DND-41 (cell line): ENCODE measurements around the gene TMC7.

Experiments used
- ATAC-seq: fragments of 200-7000 bp; cut with Tn5 transposase; 3 replicates; pipeline ENCODE4 v1.9.1; 2021; ENCODE audit warnings: low read depth; ENCODE audit not compliant: insufficient read depth
- DNase-seq: peaks from one replicate; pipeline ENCODE4 v3.0.0-alpha.2; 2020
- H2AFZ ChIP-seq: 2 replicates; pipeline ENCODE4 v1.6.0; 2012; ENCODE audit warnings: low read depth, low read length
- H3K27ac ChIP-seq: 2 replicates; pipeline ENCODE4 v1.5.1; 2012; ENCODE audit warnings: low read length, inconsistent platforms
- H3K27me3 ChIP-seq: fragments of 200-600 bp; sonication (generic); 2 replicates; pipeline ENCODE4 v1.6.0; 2012; ENCODE audit warnings: low read length, mild to moderate bottlenecking, inconsistent platforms; ENCODE audit not compliant: insufficient read depth, poor library complexity
- H3K36me3 ChIP-seq: 2 replicates; pipeline ENCODE4 v1.5.1; 2012; ENCODE audit warnings: low read length, inconsistent platforms; ENCODE audit not compliant: insufficient read depth
- H3K4me1 ChIP-seq: 2 replicates; pipeline ENCODE4 v1.5.1; 2012; ENCODE audit warnings: mild to moderate bottlenecking, low read length; ENCODE audit not compliant: insufficient read depth
- H3K4me2 ChIP-seq: 2 replicates; pipeline ENCODE4 v1.6.0; 2012; ENCODE audit warnings: mild to moderate bottlenecking, moderate library complexity, low read length, inconsistent platforms; ENCODE audit not compliant: insufficient read depth
- H3K4me3 ChIP-seq, 2 experiments: fragments of 200-600 bp in 1 of 2; shearing (Covaris generic) in 1 of 2; 2 replicates each; pipeline ENCODE4 v1.5.1; 2012 to 2016; ENCODE audit warnings: inconsistent platforms in 2 of 2, low read length in 2 of 2, mild to moderate bottlenecking in 2 of 2, low read depth in 1 of 2, moderate library complexity in 1 of 2
- H3K79me2 ChIP-seq: 2 replicates; pipeline ENCODE4 v1.6.0; 2012; ENCODE audit warnings: low read length, inconsistent platforms; ENCODE audit not compliant: insufficient read depth
- H3K9ac ChIP-seq: 2 replicates; pipeline ENCODE4 v1.6.0; 2012; ENCODE audit warnings: low read depth, mild to moderate bottlenecking, inconsistent platforms, low read length, moderate library complexity
- H3K9me3 ChIP-seq: 2 replicates; pipeline ENCODE4 v1.5.1; 2012; ENCODE audit warnings: low read length, moderate library complexity, mild to moderate bottlenecking, inconsistent platforms; ENCODE audit not compliant: insufficient read depth, severe bottlenecking
- H4K20me1 ChIP-seq: 2 replicates; pipeline ENCODE4 v1.6.0; 2012; ENCODE audit warnings: low read length; ENCODE audit not compliant: insufficient read depth
- EZH2 ChIP-seq: IDR thresholded peaks from 3 replicates; pipeline ENCODE4 v1.6.1; 2012; ENCODE audit warnings: borderline replicate concordance, low read depth, mild to moderate bottlenecking, moderate library complexity, low read length, inconsistent platforms; ENCODE audit not compliant: severe bottlenecking
- TF ChIP-seq, protein P1 (sequence below): IDR thresholded peaks from 2 replicates; pipeline ENCODE4 v1.5.1; 2012; ENCODE audit warnings: borderline replicate concordance, low read length, moderate library complexity, mild to moderate bottlenecking; ENCODE audit not compliant: poor library complexity, severe bottlenecking; ENCODE audit errors: extremely low read depth

Gene TMC7

DNA sequence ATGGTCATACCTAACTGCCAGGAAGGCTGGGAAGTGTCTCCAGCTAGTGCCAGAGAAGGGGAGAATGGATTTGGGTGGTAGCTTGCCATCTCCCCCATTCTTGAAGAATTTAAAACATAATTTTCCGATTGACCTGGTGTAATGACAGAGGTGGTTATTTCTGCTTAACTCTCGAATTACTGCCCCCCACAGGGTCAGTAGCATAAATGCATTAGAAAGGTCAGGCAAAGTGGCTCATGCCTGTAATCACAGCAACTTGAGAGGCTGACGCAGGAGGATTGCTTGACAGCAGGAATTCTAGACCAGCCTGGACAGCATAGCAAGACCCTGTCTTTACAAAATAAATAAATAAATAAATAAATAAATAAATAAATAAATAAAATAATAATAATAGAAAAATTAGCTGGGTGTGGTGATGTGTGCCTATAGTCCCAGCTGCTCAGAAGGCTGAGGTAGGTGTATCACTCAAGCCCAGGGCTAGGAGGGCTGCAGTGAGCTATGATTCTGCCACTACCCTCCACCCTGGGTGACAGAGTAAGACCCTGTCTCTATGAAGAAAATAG is 27.5 kb downstream of the TMC7 start:
- Histone ChIP-seq H3K79me2 (no peaks in the 10 kb centered on the region), H3K4me3 (no peak overlapping the region), H3K9ac (no peak overlapping the region), H3K4me2 (no peak overlapping the region), H3K9me3 (peaks cover 2% of the 10 kb centered on the region), H3K36me3 (no peaks in the 10 kb centered on the region), H2AFZ (no peak overlapping the region), H3K27me3 (no peaks in the 10 kb centered on the region), H3K27ac (no peak overlapping the region), H3K4me1 (no peaks in the 10 kb centered on the region), H4K20me1 (no peaks in the 10 kb centered on the region)
- DNase-seq: no peak
- TF ChIP-seq, protein P1, sequence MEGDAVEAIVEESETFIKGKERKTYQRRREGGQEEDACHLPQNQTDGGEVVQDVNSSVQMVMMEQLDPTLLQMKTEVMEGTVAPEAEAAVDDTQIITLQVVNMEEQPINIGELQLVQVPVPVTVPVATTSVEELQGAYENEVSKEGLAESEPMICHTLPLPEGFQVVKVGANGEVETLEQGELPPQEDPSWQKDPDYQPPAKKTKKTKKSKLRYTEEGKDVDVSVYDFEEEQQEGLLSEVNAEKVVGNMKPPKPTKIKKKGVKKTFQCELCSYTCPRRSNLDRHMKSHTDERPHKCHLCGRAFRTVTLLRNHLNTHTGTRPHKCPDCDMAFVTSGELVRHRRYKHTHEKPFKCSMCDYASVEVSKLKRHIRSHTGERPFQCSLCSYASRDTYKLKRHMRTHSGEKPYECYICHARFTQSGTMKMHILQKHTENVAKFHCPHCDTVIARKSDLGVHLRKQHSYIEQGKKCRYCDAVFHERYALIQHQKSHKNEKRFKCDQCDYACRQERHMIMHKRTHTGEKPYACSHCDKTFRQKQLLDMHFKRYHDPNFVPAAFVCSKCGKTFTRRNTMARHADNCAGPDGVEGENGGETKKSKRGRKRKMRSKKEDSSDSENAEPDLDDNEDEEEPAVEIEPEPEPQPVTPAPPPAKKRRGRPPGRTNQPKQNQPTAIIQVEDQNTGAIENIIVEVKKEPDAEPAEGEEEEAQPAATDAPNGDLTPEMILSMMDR: no peak
- TF ChIP-seq EZH2: no peak
- no peak for ATAC-seq

DNA sequence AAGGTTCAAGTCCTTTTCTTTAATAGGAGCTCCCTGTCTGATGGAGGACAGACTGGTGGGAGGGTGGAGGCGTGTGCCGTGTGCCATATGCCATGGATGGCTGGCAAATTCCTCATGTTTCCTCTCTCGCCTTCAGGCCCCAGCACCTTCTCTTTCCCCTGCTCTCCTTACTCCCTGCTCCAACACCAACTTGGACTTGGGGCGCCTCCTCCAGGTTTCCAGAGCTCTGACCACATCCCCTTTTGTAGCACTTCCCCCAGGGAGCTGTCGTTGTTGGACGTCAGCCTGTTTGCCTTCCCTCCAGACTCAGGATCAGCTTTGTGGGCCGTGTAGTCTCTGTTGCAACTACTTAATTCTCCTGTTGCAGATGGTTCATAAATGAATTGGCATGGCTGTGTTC is 30.7 kb downstream of the TMC7 start:
- TF ChIP-seq, protein P1: no peak
- no peak for TF ChIP-seq EZH2
- Histone ChIP-seq H4K20me1 (no peaks in the 10 kb centered on the region), H3K36me3 (no peaks in the 10 kb centered on the region), H3K27me3 (no peaks in the 10 kb centered on the region), H3K4me2 (no peak overlapping the region), H3K4me1 (no peaks in the 10 kb centered on the region), H3K9me3 (peaks cover 2% of the 10 kb centered on the region), H2AFZ (no peak overlapping the region), H3K79me2 (no peaks in the 10 kb centered on the region), H3K4me3 (no peak overlapping the region), H3K27ac (no peak overlapping the region), H3K9ac (no peak overlapping the region)
- DNase-seq (no peak), ATAC-seq (no peak)

DNA sequence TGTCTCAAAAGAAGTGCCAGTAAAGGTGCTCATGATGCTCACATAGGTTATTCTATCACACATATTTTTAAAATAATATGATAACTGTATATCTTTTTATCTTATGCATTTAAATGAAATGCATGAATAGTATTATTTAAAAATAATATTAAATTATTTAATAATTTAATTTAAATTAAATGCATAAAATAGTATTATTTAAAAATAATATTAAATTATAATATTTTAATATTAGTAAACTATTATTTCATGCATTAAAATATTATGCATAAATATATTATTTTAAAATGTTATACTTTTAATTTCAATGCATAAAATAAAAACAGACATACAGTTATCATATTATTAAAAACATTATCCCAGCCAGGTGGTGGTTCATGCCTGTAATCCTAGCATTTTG is 33.4 kb downstream of the TMC7 start:
- no peak overlapping the region for H3K4me3 ChIP-seq
- no peak overlapping the region for H3K9ac ChIP-seq
- H3K27me3 ChIP-seq: no peaks in the 10 kb centered on the region
- H3K79me2 ChIP-seq: no peaks in the 10 kb centered on the region
- no peak overlapping the region for H3K27ac ChIP-seq
- no peaks in the 10 kb centered on the region for H3K36me3 ChIP-seq
- TF ChIP-seq, protein P1: no peak
- TF ChIP-seq EZH2: no peak
- H2AFZ ChIP-seq: no peak overlapping the region
- DNase-seq (no peak), ATAC-seq (no peak)
- no peaks in the 10 kb centered on the region for H4K20me1 ChIP-seq
- no peaks in the 10 kb centered on the region for H3K9me3 ChIP-seq
- H3K4me2 ChIP-seq: no peak overlapping the region
- H3K4me1 ChIP-seq: no peaks in the 10 kb centered on the region

DNA sequence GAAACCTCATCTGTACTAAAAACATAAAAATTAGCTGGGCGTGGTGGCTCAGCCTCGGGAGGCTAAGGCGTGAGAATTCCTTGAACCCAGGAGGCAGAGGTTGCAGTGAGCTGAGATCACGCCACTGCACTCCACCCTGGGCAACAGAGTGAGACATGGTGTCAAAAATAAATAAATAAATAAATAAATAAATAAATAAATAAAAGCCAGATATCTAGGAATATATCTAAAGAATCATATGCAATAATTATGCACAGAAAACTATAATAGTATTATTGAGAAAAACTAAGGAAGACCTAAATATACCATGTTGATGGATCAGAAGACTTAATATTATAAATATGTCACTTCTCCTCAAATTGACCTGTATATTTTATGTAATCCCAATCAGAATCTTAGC is 37.0 kb downstream of the TMC7 start:
- no peak overlapping the region for H2AFZ ChIP-seq
- ATAC-seq (no peak), DNase-seq (no peak)
- no peaks in the 10 kb centered on the region for H3K9me3 ChIP-seq
- H3K79me2 ChIP-seq: no peaks in the 10 kb centered on the region
- no peaks in the 10 kb centered on the region for H4K20me1 ChIP-seq
- no peaks in the 10 kb centered on the region for H3K27me3 ChIP-seq
- no peak overlapping the region for H3K4me3 ChIP-seq
- no peak overlapping the region for H3K9ac ChIP-seq
- TF ChIP-seq EZH2: no peak
- TF ChIP-seq, protein P1: no peak
- H3K36me3 ChIP-seq: no peaks in the 10 kb centered on the region
- no peak overlapping the region for H3K27ac ChIP-seq
- H3K4me1 ChIP-seq: no peaks in the 10 kb centered on the region
- no peak overlapping the region for H3K4me2 ChIP-seq
